HepG2 (cell line): ENCODE data around the gene CRYGA. TPM values are rescaled to one million over a fixed set of nuclear protein-coding genes. Genes with fewer than 3 reads are reported as not detected.

Source experiments
- ATF1 ChIP-seq: IDR thresholded peaks from 2 replicates; pipeline ENCODE4 v1.6.1; 2016; ENCODE audit warnings: mild to moderate bottlenecking, control low read depth
- ATF7-NPFF ChIP-seq: sonication (generic); formaldehyde crosslinking; IDR thresholded peaks from 2 replicates; pipeline ENCODE4 v1.8.1; 2023; ENCODE audit warnings: mild to moderate bottlenecking, low read depth, missing genetic modification reagents, moderate library complexity
- CEBPG ChIP-seq: IDR thresholded peaks from 2 replicates; pipeline ENCODE4 v1.6.1; 2016
- CHD4 ChIP-seq: fragments of 200-600 bp; sonication (generic); IDR thresholded peaks from 2 replicates; pipeline ENCODE4 v1.7.0; 2017; ENCODE audit warnings: mild to moderate bottlenecking, low read length, borderline replicate concordance
- ETV6 ChIP-seq: sonication (generic); formaldehyde crosslinking; conservative IDR thresholded peaks from 2 replicates; pipeline ENCODE4 v1.4.0; 2020; ENCODE audit warnings: missing genetic modification reagents
- FOXA1 ChIP-seq, 2 experiments: fragments of 450-650 bp in 1 of 2; sonication (generic) in 1 of 2; formaldehyde crosslinking in 1 of 2; IDR thresholded peaks; 2 replicates each; pipeline versions ENCODE4 v1.4.0 to v1.6.1; 2016 to 2020; ENCODE audit warnings: missing genetic modification reagents in 1 of 2
- FOXA3 ChIP-seq: IDR thresholded peaks from 2 replicates; pipeline ENCODE4 v1.6.1; 2016; ENCODE audit warnings: missing genetic modification reagents, missing compliant biosample characterization
- FOXK1 ChIP-seq: sonication (generic); formaldehyde crosslinking; IDR thresholded peaks from 2 replicates; pipeline ENCODE4 v1.4.0; 2020; ENCODE audit warnings: low read depth, missing genetic modification reagents, borderline replicate concordance
- HDAC1 ChIP-seq: sonication (generic); formaldehyde crosslinking; IDR thresholded peaks from 2 replicates; pipeline ENCODE4 v1.5.1; 2020; ENCODE audit warnings: mild to moderate bottlenecking, missing genetic modification reagents
- PHF5A ChIP-seq: IDR thresholded peaks from one replicate; pipeline ENCODE4 v1.6.1; 2018; ENCODE audit warnings: low read depth, missing genetic modification reagents; ENCODE audit not compliant: unreplicated experiment
- POGZ ChIP-seq: sonication (generic); formaldehyde crosslinking; IDR thresholded peaks from 2 replicates; pipeline ENCODE4 v1.4.0; 2020; ENCODE audit warnings: mild to moderate bottlenecking, missing genetic modification reagents
- RARG ChIP-seq: sonication (generic); formaldehyde crosslinking; IDR thresholded peaks from 2 replicates; pipeline ENCODE4 v1.4.0; 2020; ENCODE audit warnings: low read depth, mild to moderate bottlenecking, missing genetic modification reagents
- SALL1 ChIP-seq: sonication (generic); formaldehyde crosslinking; IDR thresholded peaks from 2 replicates; pipeline ENCODE4 v1.8.0; 2022; ENCODE audit warnings: mild to moderate bottlenecking, missing genetic modification reagents
- SIN3B ChIP-seq: fragments of 150-350 bp; IDR thresholded peaks from 2 replicates; pipeline ENCODE4 v1.6.1; 2014; ENCODE audit warnings: low read length
- SNAI1 ChIP-seq: sonication (generic); formaldehyde crosslinking; IDR thresholded peaks from 2 replicates; pipeline ENCODE4 v1.5.0; 2020; ENCODE audit warnings: mild to moderate bottlenecking, missing genetic modification reagents, borderline replicate concordance
- ZFAT ChIP-seq: sonication (generic); formaldehyde crosslinking; conservative IDR thresholded peaks from 2 replicates; pipeline ENCODE4 v1.8.1; 2023; ENCODE audit warnings: missing genetic modification reagents, inconsistent platforms
- ZMYM4 ChIP-seq: sonication (generic); formaldehyde crosslinking; IDR thresholded peaks from 2 replicates; pipeline ENCODE4 v1.8.1; 2023; ENCODE audit warnings: mild to moderate bottlenecking, missing genetic modification reagents
- ZNF260 ChIP-seq: sonication (generic); formaldehyde crosslinking; IDR thresholded peaks from 2 replicates; pipeline ENCODE4 v1.4.0; 2020; ENCODE audit warnings: missing genetic modification reagents, low read depth, mild to moderate bottlenecking, borderline replicate concordance
- ZNF598 ChIP-seq: sonication (generic); formaldehyde crosslinking; IDR thresholded peaks from 2 replicates; pipeline ENCODE4 v1.5.1; 2020; ENCODE audit warnings: mild to moderate bottlenecking, missing genetic modification reagents, borderline replicate concordance
- ZSCAN12 ChIP-seq: sonication (generic); formaldehyde crosslinking; IDR thresholded peaks from 2 replicates; pipeline ENCODE4 v1.9.0; 2021; ENCODE audit warnings: mild to moderate bottlenecking, missing genetic modification reagents
- ZSCAN21 ChIP-seq: sonication (generic); formaldehyde crosslinking; IDR thresholded peaks from 2 replicates; pipeline ENCODE4 v1.8.0; 2022; ENCODE audit warnings: mild to moderate bottlenecking, missing genetic modification reagents, moderate library complexity, borderline replicate concordance
- polyA plus RNA-seq, 8 experiments: library from polyadenylated mRNA; depleted of rRNA in 3 of 8; stranded (reverse) in 7 of 8; unstranded in 1 of 8; fragments of >200 nt; fragmentation: Illumina TruSeq in 4 of 8; extraction: Trizol in 4 of 8; gene quantifications; 2 replicates each; pipeline versions ENCODE4 v1.2.1 to v1.2.3, GENCODE V29; 2011 to 2016; ENCODE audit warnings: low read depth in 4 of 8, missing spikeins in 1 of 8, mixed read lengths in 1 of 8; ENCODE audit not compliant: insufficient read depth in 1 of 8
- total RNA-seq, 5 experiments: library from RNA; depleted of rRNA; stranded (reverse); fragments of >200 nt; fragmentation: Illumina TruSeq; extraction: Trizol; gene quantifications; 2 replicates each; pipeline ENCODE4 v1.2.3, GENCODE V29; 2016; ENCODE audit warnings: low read depth in 1 of 5
- TF ChIP-seq, protein P1 (sequence below): sonication (generic); formaldehyde crosslinking; IDR thresholded peaks from 2 replicates; pipeline ENCODE4 v1.5.0; 2020; ENCODE audit warnings: missing genetic modification reagents, mild to moderate bottlenecking, borderline replicate concordance
- TF ChIP-seq, protein P2 (sequence below): sonication (generic); formaldehyde crosslinking; IDR thresholded peaks from 2 replicates; pipeline ENCODE4 v1.5.0; 2020; ENCODE audit warnings: mild to moderate bottlenecking, missing genetic modification reagents, borderline replicate concordance
- TF ChIP-seq, protein P3 (sequence below): IDR thresholded peaks from 2 replicates; pipeline ENCODE4 v1.6.1; 2016; ENCODE audit warnings: mild to moderate bottlenecking, missing biosample characterization, missing genetic modification reagents

The CRYGA gene
- total and polyA plus RNA-seq, 2 of the 13 experiments (the other 11 are each of a cell fraction or from before 2014, with no cell fraction given) = not detected

DNA sequence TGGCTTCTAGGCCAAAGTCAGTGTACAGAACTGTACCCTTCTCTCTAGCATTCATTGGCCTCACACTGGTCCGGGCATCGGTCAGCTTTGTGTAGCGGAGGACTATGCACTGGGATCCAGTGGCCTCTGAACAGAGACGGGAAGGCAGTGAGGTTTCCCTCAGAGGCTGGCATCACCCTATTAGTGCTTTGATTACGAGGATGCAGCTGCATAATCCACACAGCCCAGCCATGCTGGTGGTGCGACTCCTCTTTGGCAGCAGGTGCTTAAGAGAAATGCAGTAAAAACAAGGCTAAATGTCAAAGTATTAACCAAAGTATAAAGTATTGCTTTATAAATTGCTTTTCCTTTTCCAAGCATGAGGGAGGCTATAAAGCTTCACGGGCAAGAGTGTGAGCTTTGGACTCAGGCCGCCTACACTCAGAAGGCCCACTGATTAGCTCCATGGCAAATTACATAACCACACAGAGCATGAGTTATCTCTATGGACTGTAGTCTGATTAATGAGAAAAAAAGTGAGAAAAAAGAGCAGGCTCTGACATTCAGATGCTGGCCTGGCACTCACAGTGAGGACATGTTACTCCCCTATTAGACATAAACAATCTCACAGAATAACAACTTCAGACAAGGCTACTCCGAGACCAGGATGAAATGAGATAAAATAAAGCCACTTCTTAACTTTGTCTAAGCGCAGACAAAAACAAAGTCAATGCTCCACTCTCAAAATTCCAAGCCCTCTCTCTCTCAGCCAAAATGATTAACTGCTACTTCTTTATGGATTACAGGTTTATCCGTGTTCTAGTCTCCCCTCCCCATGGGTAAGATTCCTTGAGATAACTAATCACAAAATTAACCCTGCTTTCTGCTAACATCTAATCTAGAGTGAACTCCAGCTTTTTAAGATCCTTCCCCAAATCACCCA, 27.3 kb downstream of the CRYGA start (continued):
- TF ChIP-seq, protein P1, sequence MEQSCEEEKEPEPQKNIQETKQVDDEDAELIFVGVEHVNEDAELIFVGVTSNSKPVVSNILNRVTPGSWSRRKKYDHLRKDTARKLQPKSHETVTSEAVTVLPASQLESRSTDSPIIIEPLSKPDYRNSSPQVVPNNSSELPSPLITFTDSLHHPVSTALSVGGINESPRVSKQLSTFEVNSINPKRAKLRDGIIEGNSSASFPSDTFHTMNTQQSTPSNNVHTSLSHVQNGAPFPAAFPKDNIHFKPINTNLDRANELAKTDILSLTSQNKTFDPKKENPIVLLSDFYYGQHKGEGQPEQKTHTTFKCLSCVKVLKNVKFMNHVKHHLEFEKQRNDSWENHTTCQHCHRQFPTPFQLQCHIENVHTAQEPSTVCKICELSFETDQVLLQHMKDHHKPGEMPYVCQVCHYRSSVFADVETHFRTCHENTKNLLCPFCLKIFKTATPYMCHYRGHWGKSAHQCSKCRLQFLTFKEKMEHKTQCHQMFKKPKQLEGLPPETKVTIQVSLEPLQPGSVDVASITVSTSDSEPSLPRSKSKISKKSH (CRISPR knock-in tag) = no peak
- TF ChIP-seq ZNF598 (no peak), SNAI1 (no peak), ATF7-NPFF (CRISPR knock-in tag) (no peak), POGZ (CRISPR knock-in tag) (peak; percentile 65; the same call in 1 of the 2 replicates), ATF1 (CRISPR knock-in tag) (no peak), ZSCAN12 (CRISPR knock-in tag) (no peak), FOXA1 (IDR thresholded peaks at IDR 0.05) (no peak), FOXA1 (CRISPR knock-in tag; IDR thresholded peaks at IDR 0.05) (no peak), FOXK1 (CRISPR knock-in tag) (peak; percentile 45; the same call in 1 of the 2 replicates), CHD4 (no peak; the same call in 1 of the 2 replicates), PHF5A (CRISPR knock-in tag) (peak; percentile 50), ZMYM4 (CRISPR knock-in tag) (peak; percentile 46; the same call in 1 of the 2 replicates), SALL1 (CRISPR knock-in tag) (peak; percentile 45), ETV6 (CRISPR knock-in tag) (no peak), SIN3B (no peak), ZSCAN21 (CRISPR knock-in tag) (no peak), ZFAT (CRISPR knock-in tag) (no peak), HDAC1 (CRISPR knock-in tag) (peak; percentile 52; the same call in 1 of the 2 replicates), FOXA3 (CRISPR knock-in tag) (peak; percentile 31; the same call in 1 of the 2 replicates), ZNF260 (CRISPR knock-in tag) (no peak), RARG (CRISPR knock-in tag) (no peak), CEBPG (CRISPR knock-in tag) (peak; percentile 58)
- TF ChIP-seq, protein P2, sequence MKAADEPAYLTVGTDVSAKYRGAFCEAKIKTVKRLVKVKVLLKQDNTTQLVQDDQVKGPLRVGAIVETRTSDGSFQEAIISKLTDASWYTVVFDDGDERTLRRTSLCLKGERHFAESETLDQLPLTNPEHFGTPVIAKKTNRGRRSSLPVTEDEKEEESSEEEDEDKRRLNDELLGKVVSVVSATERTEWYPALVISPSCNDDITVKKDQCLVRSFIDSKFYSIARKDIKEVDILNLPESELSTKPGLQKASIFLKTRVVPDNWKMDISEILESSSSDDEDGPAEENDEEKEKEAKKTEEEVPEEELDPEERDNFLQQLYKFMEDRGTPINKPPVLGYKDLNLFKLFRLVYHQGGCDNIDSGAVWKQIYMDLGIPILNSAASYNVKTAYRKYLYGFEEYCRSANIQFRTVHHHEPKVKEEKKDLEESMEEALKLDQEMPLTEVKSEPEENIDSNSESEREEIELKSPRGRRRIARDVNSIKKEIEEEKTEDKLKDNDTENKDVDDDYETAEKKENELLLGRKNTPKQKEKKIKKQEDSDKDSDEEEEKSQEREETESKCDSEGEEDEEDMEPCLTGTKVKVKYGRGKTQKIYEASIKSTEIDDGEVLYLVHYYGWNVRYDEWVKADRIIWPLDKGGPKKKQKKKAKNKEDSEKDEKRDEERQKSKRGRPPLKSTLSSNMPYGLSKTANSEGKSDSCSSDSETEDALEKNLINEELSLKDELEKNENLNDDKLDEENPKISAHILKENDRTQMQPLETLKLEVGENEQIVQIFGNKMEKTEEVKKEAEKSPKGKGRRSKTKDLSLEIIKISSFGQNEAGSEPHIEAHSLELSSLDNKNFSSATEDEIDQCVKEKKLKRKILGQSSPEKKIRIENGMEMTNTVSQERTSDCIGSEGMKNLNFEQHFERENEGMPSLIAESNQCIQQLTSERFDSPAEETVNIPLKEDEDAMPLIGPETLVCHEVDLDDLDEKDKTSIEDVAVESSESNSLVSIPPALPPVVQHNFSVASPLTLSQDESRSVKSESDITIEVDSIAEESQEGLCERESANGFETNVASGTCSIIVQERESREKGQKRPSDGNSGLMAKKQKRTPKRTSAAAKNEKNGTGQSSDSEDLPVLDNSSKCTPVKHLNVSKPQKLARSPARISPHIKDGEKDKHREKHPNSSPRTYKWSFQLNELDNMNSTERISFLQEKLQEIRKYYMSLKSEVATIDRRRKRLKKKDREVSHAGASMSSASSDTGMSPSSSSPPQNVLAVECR = no peak
- TF ChIP-seq, protein P3, sequence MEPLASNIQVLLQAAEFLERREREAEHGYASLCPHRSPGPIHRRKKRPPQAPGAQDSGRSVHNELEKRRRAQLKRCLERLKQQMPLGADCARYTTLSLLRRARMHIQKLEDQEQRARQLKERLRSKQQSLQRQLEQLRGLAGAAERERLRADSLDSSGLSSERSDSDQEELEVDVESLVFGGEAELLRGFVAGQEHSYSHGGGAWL (CRISPR knock-in tag) = no peak
